T1000 (cell line): ENCODE measurements around the gene GSC.
"Not testable (repeated sequence)": the region's sequence is repeated elsewhere in the genome, so short reads cannot be mapped to it uniquely, and the experiment has no call there.

Experiments
- DNase-seq: peaks from one replicate; lab custom pipeline; 2025; ENCODE audit warnings: mixed read lengths; lab: John Stamatoyannopoulos, UW

The GSC gene

GRCh38 chr14:94769391-94770250 is at the start of gene GSC:
Gene GSC (minus strand): TSS chr14:94770113. CDS start chr14:94770015, 98 bp downstream.
- no peak for DNase-seq

DNA sequence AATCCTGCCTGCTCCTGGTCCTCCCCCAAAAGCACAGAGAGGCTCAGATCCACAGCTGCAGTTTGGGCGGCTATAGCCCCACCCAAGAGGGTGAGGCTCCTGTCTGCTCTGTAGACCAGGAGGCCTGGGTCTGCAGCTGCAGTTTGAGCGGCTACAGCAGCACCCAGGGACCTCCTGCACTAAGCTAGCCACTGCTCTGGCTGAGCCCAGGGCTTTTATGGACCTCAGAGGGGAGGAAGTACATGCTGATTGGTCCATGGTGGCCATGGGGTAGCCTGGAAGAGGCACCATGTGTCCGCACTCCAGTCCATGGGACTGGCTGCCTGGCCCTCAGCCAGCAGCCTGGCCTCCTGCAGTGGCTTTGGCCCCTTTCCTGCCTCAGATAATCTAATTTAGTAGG is 49.6 kb upstream of the GSC start:
- DNase-seq = no peak

DNA sequence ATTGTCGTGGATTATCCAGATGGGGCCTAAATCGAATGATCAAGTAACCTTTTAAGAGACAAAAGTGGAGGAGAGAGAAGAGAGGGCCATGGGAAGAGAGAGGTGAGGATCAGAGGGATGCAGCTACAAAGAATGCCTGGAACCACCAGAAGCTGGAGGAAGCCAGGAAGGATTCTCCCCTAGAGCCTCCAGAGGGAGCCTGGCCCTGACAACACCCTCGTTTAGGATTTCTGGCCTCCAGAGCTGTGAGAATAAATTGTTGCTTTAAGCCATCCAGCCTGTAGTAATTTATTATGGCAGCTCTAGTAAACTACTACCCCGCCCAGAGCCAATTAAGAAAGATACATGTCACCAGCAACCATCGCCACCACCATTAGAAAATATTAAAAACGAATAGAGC is 46.2 kb upstream of the GSC start:
- DNase-seq = no peak

DNA sequence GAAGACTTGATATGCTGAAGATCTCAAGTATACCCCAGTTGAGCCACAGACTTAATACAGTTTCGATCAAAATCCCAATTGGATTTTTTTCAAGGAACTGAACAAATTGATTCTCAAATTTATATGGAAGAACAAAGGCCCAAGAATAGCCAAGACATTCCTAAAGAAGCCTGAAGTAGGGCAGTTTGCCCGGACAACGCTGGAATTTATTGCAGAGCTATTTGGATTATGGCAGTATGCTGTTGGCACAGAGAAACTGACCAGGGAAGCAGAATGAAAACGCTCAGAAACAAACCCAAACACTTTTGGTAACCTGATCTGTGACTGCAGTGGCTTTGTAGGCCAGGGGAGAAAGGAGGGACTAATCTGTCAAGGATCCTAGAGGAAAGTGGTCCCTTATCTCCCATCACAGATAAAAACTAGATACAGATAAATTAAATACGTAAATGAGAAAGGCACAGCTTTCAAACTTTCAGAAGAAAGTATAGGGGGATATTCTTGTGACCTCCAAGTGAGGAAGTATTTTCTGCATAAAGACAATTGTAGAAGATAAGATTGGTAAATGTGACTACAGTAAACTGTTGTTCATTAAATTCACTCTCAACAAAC is 35.9 kb upstream of the GSC start:
- DNase-seq = no peak

- DNase-seq = no peak
Measured at GRCh38 chr14:94801225-94801624, 31.3 kb upstream of the GSC start.

DNA sequence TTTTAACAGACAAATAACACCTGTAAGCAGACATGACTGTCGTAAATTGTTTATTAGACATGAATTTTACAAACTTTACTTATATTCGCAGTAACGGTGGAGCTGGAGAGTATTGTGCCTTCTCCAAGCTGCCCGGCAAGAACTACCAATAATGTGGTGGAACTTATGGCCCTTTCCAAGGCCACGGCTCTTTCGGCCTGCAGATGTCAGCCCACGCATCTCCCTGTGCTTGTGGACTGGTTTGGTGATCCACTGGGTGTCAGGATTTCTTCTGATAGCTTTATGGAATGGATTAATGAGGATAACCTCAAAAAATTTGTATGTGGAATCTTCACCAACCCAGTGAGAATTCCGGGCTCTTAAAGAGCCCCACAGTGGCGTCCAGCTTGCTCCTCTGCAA is 30.9 kb upstream of the GSC start:
- DNase-seq = not testable (repeated sequence)

DNA sequence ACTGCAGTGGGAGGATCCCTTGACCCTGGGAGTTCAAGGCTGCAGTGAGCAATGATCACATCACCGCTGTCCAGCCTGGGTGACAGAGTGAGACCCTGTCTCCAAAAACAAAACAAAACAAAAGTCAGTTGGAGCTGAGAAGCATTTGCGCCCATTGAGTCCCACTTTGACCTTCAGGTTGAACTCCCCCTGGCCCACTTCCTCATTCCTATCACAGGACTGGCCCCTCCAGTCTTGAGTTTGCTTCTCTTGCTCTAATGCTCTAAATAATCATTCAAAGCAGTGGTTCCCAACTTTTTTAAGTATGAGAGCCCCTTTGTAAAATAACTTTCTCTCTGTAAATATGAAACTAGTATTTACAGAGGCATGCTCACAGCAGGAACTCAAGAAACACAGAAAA is 28.0 kb upstream of the GSC start:
- DNase-seq = no peak

GRCh38 chr14:94796278-94796677 is 26.4 kb upstream of the GSC start:
- DNase-seq = no peak

DNA sequence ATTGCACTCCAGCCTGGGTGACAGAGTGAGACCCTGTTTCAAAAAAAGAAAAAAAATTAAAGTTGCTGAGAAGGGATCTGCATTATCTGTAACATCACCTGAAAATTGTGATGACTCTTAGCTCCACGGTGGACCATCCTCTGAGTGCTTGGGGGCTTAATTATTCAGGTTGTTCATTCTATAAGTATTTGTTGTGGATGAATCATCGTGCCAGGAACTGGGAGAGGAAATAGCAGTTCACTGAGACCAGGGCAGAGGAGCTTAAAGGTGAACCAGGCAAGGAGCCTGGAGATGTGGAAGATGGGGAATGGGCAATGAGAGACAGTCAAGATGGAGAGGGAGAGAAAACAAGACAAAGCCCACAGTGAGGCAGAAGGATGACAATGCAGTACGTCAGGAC is 25.5 kb upstream of the GSC start:
- DNase-seq = no peak

DNA sequence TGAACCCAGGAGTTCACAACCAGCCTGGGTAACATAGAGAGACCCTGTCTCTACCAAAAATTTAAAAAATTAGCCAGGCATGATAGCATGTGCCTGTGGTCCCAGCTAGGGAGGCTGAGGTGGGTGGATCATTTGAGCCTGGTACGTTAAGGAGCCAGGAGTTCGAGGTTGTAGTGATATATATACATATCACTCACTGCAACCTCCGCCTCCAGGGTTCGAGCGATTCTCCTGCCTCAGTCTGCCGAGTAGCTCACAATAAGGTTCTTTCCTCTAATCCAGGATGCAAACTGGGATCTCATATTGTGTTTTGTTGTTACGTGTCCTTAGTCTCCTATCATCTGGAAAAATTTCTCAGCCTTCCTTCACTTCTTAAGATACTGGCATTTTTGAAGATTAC is 24.0 kb upstream of the GSC start:
- no peak for DNase-seq

- DNase-seq = no peak
Measured at GRCh38 chr14:94787655-94788054, 17.7 kb upstream of the GSC start.

DNA sequence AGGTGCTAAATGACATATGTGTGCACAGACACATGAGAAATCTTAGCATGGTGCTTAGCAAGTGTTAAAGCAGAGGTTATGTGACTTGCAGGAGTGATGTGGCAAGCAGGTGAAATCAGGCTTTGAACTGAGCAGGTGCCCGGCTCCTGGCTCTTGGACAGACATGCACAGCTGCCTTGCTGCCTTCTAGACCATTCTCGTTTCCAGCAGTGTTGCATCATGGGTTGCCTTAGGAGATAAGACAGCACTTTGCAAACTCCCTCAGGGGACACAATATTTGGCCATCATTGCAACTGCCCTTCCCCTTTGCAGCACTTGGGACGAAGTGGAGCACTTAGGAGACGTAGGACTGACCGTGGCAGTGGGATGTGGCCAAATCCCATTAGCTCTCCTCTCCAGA is 17.2 kb upstream of the GSC start:
- DNase-seq = no peak

DNA sequence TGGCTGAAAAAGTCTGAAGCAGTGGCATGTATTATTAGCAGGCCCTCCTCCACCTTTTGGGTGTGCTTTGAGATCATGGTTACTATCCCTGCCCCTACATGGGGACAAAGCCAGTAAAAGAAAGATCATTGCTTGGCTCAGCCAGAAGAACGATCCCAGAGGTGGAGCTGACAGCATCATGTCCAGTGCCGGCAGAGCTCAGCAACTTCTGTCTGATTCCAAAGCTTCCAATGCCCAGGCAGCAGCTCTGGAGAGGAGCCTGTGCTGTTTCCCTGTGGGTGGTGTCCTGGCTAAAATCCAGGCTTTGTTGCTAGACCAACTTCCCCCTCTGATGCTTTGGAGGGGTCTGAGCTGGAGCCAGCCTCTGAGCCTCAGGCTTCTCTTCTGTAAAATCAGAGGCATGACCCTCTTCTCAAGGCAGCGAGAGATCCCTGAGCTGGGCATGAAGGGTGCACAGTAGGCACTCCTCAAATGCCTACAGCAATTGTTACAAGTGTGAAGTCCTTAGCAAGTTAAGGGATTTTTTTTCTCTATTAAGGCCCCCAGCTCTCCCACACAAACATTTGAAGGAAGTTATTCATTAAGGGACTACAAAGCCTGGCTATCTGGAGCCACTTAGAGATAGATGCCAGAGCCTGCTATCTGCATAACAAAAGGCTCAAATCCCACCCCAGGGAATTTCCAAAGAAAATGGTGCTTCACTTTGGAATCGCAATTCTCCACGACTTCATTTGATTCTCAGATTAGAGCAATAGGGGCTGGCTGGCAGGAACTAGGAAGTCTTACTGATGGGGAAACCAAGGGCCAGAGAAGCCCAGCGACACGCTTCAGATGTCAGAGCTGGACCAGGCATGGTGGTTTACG is 10.9 kb upstream of the GSC start:
- no peak for DNase-seq

DNA sequence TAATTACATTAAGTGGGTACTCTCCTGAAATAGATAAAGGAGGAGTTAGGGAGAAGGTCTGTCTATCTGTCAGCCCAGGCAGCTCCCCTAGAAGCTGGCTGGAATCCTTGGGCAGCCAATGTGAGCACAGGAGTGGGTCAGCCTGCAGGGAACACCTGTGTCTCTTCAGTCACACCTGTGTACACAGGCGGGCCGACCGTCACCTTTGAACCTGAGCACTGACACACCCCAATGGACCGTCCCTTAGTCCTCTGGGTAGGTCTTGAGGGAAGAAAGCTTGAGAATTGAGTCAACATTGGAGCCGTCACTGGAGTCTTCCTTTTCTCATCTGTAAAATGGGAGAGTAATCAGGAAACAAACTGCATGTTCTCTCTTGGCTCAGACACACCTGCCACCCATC is 9.8 kb upstream of the GSC start:
- DNase-seq = no peak

- no peak for DNase-seq
Measured at GRCh38 chr14:94775871-94776210, 5.9 kb upstream of the GSC start.

DNA sequence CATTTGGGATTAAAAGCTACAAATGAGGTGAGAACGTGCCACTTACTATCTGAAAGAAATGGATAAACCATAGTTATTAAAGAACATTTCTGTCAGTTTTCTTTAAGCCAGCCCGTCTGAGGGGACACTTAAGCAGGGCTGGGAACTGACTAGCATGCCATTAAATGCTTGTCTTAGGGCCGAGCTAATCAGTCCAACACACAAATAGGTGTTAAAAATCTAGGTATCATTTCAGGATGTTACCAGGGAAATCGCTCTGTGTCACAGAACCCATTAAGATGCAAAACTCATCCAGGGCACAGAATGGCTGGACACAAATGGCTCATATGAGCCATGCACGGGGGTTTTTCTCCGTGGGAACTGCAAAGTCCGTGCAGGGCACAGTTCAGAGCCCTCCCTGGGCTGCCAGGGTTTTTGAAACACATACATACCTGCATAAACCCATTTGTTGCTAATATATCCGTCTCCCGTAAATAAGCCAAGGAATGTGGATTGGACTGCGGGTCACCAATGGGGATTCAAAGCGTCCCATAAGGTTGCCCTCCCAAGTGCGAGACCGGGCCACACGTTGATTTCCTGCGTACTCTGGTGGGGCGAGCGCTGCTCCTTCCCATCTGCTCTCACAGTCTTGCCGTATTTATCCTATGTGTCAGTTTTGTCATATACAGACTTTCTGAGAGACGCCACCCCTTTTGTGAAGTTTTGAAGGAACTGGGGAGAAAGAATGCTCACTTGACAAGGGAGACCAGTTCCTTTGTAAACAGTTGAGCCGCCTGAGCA is 5.4 kb upstream of the GSC start:
- DNase-seq = no peak

DNA sequence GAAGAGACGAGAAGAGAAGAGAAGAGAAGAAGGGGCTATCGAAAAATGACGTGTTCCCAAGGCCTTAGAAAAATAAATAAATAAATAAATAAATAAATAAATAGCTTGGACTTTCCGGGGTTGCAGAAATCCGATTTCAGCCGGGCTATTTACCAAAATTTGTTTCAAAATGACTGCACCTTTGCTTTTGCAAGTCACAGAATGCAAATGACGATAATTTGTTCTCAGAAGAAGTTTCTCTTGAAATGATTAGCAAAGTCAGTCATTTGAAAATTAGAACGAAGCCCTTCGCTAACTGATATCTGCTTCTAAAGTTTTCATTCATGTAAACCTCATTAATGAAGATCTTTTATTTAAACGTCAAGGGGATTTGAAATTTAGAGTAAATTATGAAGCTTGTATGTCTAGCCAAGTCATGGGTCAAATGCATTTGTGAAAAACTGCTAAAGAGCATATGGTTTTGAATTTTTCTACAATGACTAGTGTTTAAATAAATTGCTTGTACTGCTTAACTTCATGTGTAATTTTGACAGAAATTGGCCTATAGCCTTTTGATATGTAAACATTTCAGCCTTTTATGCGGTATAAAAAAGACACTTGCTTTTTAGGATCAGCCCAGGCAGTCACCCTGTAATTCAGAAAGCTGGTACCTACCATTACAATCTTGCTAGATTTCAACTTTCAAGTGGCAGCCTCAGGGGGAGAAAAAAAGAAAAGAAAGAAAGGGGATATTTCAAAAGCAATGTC is 4.6 kb upstream of the GSC start:
- no peak for DNase-seq

DNA sequence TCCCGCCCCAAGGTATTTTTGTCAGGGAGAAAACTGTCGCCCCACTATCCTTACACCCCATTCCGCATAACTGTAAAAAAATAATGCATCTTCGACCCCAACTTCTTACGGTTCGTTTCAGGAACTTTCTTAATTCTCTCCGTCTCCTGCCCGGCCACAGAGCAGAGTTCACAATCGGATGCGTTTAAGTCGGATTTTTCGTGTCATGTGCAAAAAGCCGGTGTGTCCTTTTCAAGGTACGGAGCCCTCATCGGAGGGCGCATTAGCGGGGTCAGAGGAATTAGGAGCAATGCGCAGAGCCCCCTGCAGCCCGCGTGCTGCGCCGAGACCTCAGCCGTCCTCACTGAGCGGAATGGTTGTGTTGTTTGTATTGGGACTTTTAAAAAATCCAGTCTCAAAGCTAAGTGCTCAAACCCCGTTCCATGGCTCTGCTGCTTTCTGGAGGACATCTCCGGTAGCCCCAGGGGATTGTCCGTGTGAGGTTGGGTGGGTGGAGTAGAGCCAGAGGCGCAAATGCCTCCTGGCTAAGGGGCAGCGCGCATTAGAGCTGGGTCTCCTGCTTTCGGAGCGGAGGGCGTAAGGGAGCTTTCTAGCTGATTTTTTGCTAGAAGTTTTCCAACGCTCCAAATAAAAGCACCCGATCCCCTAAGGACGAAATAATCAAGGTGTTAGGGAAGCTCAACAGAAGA is 3.9 kb upstream of the GSC start:
- DNase-seq = no peak

DNA sequence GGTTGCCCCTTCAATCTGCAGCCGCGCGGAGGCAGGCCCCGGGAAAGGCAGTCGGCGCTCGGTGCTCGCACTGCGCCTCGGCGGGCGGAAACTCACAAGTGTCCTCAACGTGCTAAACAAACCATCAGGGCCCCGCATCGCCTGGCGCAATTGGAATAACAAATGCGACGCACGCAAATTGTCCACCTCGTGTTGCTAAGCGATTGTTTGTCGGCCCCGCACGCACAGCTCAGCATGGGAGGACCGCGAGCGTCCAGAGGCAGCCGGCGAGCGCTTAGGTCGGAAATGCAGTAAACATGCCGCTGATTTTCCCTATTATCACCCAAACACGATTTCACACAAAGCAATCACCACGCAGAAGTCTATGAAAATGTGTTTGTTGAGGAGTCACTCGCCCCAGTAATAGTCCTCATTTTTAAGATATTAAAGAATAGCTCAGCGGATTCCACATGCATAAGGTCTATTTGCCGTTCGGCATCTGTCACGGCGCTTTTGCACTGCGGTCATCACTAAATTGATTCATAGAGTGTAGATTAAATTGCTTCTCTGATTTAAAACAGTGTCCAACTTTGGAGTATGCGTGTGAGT is 3.2 kb upstream of the GSC start:
- DNase-seq = no peak

DNA sequence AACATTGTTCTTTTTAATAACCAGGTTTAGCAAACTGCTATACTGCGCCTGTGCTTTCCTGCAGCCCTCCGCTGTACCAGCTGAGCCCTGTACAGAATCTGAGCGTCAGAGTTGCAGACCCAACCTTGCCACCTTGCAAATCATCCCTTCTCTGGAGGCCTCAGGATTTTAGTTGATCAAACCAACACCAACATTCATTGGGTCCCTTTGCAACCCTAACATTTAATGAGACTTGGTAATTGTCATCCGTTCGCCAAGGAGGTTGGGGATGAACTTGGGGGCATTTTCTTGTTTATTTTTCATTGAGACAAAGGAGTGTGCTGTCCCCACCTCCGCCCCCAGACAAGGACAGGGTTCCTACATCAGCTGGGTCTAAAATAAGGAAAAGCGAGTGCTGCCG is 2.6 kb upstream of the GSC start:
- DNase-seq = no peak
